ENCODE measurements around the gene SHC2. TPM values are rescaled to one million over a fixed set of nuclear protein-coding genes. Genes with fewer than 3 reads are reported as not detected.

Gene SHC2
- total RNA-seq, 1 donor from 2014 or later, result 29.7 TPM

DNA sequence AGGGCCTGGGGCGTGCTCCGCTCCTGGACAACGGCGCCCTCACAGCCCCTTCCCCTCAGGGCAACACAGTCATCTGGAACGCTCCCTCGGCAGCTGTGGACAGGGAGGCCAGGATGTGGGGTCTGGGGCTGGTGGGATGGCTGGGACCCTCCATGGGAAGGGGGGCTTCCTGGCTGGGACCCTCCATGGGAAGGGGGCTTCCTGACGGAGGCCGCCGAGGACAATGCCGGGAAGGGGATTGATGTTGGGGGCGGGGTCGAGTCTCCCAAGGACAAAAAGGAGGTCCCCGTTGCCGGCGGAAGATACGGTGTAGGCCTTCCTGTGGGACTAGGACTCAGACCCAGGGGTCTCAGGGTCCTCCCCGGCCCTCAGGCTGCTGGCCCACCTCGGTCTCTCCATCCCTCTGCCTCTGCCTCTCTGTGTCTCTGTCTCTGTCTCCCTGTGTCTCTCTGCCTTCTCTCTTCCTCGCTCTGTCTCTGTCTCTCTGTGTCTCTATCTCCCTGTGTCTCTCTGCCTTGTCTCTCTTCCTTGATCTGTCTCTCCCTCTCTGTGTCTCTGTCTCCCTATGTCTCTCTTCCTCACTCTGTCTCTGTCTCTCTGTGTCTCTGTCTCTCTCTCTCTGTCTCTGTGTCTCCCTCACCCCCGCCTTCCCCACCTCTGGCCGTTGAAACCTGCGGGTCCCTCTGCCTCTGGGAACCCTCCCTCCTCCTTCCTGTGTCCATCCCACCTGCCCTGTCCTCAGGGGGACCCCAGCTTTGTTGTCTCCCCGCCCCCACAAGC, 32.7 kb upstream of the SHC2 start:
- H3K36me3 Mint-ChIP-seq (ENCODE audit: low read depth, unreplicated experiment), result peaks cover 2% of the 10 kb centered on the region
- H3K4me1 Mint-ChIP-seq (ENCODE audit: low read depth, unreplicated experiment), result peaks cover 3% of the 10 kb centered on the region
- Histone ChIP-seq H3K36me3 (ENCODE audit: insufficient read depth, low read length) (no peaks in the 10 kb centered on the region), H3K4me2 (ENCODE audit: low read length) (no peak overlapping the region), H3K79me2 (ENCODE audit: insufficient read depth, low read length) (no peaks in the 10 kb centered on the region), H3K27ac (ENCODE audit: low read depth, low read length) (no peak overlapping the region), H4K20me1 (ENCODE audit: insufficient read depth, low read length) (peaks cover 2% of the 10 kb centered on the region), H3K27me3 (ENCODE audit: insufficient read depth, low read length) (peaks cover 7% of the 10 kb centered on the region), H3K9me3 (ENCODE audit: insufficient read depth, low read depth, low read length) (no peaks in the 10 kb centered on the region), H2AFZ (ENCODE audit: low read depth, low read length) (no peak overlapping the region), H3K9ac (ENCODE audit: low read length) (no peak overlapping the region), H3K4me3 (ENCODE audit: insufficient read depth, low read depth, low read length) (no peak overlapping the region), H3K4me1 (ENCODE audit: insufficient read depth, low read length) (peaks cover 6% of the 10 kb centered on the region)
- FAIRE-seq (no peak), DNase-seq (ENCODE audit: low read depth) (no peak)
- H3K9me3 Mint-ChIP-seq (ENCODE audit: unreplicated experiment), result no peaks in the 10 kb centered on the region
- TF ChIP-seq, protein P1, sequence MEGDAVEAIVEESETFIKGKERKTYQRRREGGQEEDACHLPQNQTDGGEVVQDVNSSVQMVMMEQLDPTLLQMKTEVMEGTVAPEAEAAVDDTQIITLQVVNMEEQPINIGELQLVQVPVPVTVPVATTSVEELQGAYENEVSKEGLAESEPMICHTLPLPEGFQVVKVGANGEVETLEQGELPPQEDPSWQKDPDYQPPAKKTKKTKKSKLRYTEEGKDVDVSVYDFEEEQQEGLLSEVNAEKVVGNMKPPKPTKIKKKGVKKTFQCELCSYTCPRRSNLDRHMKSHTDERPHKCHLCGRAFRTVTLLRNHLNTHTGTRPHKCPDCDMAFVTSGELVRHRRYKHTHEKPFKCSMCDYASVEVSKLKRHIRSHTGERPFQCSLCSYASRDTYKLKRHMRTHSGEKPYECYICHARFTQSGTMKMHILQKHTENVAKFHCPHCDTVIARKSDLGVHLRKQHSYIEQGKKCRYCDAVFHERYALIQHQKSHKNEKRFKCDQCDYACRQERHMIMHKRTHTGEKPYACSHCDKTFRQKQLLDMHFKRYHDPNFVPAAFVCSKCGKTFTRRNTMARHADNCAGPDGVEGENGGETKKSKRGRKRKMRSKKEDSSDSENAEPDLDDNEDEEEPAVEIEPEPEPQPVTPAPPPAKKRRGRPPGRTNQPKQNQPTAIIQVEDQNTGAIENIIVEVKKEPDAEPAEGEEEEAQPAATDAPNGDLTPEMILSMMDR (IDR thresholded peaks at IDR 0.05; ENCODE audit: insufficient read depth, low read depth, low read length), result no peak
- no peak for TF ChIP-seq EZH2 (IDR thresholded peaks at IDR 0.05; ENCODE audit: insufficient read depth, low read length)
- H3K27me3 Mint-ChIP-seq (ENCODE audit: low read depth, unreplicated experiment), result peaks cover 12% of the 10 kb centered on the region
- no peak overlapping the region for H3K4me3 Mint-ChIP-seq (ENCODE audit: unreplicated experiment)
- no peak overlapping the region for H3K27ac Mint-ChIP-seq (ENCODE audit: unreplicated experiment)

DNA sequence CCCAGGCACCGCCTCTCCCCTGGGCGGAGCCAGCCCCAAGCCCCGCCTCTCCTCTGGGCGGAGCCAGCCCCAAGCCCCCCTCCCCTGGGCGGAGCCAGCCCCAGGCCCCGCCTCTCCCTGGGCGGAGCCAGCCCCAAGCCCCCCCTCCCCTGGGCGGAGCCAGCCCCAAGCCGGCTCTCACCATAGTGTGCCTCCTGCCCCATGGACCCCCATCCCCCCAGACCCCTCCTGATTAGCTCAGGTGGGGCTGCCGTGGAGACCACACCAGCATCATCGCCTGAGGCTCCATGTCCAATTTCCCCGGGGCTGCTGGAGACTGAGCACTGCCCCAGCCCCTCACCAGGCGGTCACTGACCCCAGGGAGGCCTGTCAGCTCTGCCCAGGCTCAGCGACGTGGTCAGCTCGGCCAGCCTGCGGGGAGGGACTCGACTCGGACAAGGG, 31.3 kb upstream of the SHC2 start:
- H3K9me3 Mint-ChIP-seq (ENCODE audit: unreplicated experiment), result no peaks in the 10 kb centered on the region
- peaks cover 2% of the 10 kb centered on the region for H3K36me3 Mint-ChIP-seq (ENCODE audit: low read depth, unreplicated experiment)
- no peak overlapping the region for H3K9ac ChIP-seq (ENCODE audit: low read length)
- FAIRE-seq, result no peak
- no peak overlapping the region for H3K4me2 ChIP-seq (ENCODE audit: low read length)
- no peaks in the 10 kb centered on the region for H4K20me1 ChIP-seq (ENCODE audit: insufficient read depth, low read length)
- peaks cover 6% of the 10 kb centered on the region for H3K4me1 ChIP-seq (ENCODE audit: insufficient read depth, low read length)
- H3K4me3 Mint-ChIP-seq (ENCODE audit: unreplicated experiment), result no peak overlapping the region
- no peak overlapping the region for H2AFZ ChIP-seq (ENCODE audit: low read depth, low read length)
- no peaks in the 10 kb centered on the region for H3K27me3 ChIP-seq (ENCODE audit: insufficient read depth, low read length)
- H3K27ac Mint-ChIP-seq (ENCODE audit: unreplicated experiment), result no peak overlapping the region
- peaks cover 8% of the 10 kb centered on the region for H3K27me3 Mint-ChIP-seq (ENCODE audit: low read depth, unreplicated experiment)
- peaks cover 3% of the 10 kb centered on the region for H3K4me1 Mint-ChIP-seq (ENCODE audit: low read depth, unreplicated experiment)
- DNase-seq (ENCODE audit: low read depth), result no peak
- H3K36me3 ChIP-seq (ENCODE audit: insufficient read depth, low read length), result no peaks in the 10 kb centered on the region
- H3K79me2 ChIP-seq (ENCODE audit: insufficient read depth, low read length), result no peaks in the 10 kb centered on the region
- TF ChIP-seq, protein P1 (IDR thresholded peaks at IDR 0.05; ENCODE audit: insufficient read depth, low read depth, low read length), result no peak
- no peak for TF ChIP-seq EZH2 (IDR thresholded peaks at IDR 0.05; ENCODE audit: insufficient read depth, low read length)
- H3K4me3 ChIP-seq (ENCODE audit: insufficient read depth, low read depth, low read length), result no peak overlapping the region
- no peak overlapping the region for H3K27ac ChIP-seq (ENCODE audit: low read depth, low read length)
- H3K9me3 ChIP-seq (ENCODE audit: insufficient read depth, low read depth, low read length), result no peaks in the 10 kb centered on the region

DNA sequence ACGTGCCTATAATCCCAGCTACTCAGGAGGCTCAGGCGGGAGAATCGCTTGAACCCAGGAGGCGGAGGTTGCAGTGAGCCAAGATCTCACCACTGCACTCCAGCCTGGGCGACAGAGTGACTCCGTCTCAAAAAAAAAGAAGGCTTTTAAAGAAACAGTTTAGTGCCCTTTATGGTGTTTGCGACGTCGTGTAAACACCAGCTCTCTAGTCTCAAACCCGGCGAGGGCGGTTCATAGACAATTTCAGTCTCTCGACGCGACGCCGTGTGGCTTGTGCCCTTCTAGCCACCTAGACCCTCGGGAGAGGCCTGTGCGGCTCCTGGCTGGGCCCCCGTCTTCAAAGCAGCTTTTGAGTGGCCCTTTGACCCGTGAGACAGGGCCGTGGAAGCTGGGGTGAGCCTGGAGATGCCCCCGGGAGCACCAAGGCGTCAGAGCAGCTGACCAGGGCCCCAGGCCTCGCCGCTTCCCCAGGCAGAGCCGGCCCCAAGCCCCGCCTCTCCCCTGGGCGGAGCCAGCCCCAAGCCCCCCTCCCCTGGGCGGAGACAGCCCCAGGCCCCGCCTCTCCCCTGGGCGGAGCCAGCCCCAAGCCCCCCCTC, 30.4 kb upstream of the SHC2 start:
- Histone ChIP-seq H3K4me2 (ENCODE audit: low read length) (no peak overlapping the region), H3K9me3 (ENCODE audit: insufficient read depth, low read depth, low read length) (no peaks in the 10 kb centered on the region), H3K27me3 (ENCODE audit: insufficient read depth, low read length) (no peaks in the 10 kb centered on the region), H3K36me3 (ENCODE audit: insufficient read depth, low read length) (no peaks in the 10 kb centered on the region), H3K4me1 (ENCODE audit: insufficient read depth, low read length) (peaks cover 6% of the 10 kb centered on the region), H3K9ac (ENCODE audit: low read length) (no peak overlapping the region), H3K79me2 (ENCODE audit: insufficient read depth, low read length) (no peaks in the 10 kb centered on the region), H4K20me1 (ENCODE audit: insufficient read depth, low read length) (no peaks in the 10 kb centered on the region), H3K4me3 (ENCODE audit: insufficient read depth, low read depth, low read length) (no peak overlapping the region), H2AFZ (ENCODE audit: low read depth, low read length) (no peak overlapping the region), H3K27ac (ENCODE audit: low read depth, low read length) (no peak overlapping the region)
- DNase-seq (ENCODE audit: low read depth) (no peak), FAIRE-seq (no peak)
- no peak overlapping the region for H3K4me3 Mint-ChIP-seq (ENCODE audit: unreplicated experiment)
- no peak overlapping the region for H3K27ac Mint-ChIP-seq (ENCODE audit: unreplicated experiment)
- H3K9me3 Mint-ChIP-seq (ENCODE audit: unreplicated experiment), result no peaks in the 10 kb centered on the region
- peaks cover 3% of the 10 kb centered on the region for H3K4me1 Mint-ChIP-seq (ENCODE audit: low read depth, unreplicated experiment)
- H3K36me3 Mint-ChIP-seq (ENCODE audit: low read depth, unreplicated experiment), result peaks cover 2% of the 10 kb centered on the region
- TF ChIP-seq, protein P1 (IDR thresholded peaks at IDR 0.05; ENCODE audit: insufficient read depth, low read depth, low read length), result no peak
- TF ChIP-seq EZH2 (IDR thresholded peaks at IDR 0.05; ENCODE audit: insufficient read depth, low read length), result no peak
- peaks cover 8% of the 10 kb centered on the region for H3K27me3 Mint-ChIP-seq (ENCODE audit: low read depth, unreplicated experiment)
